Measurements from ENCODE around the gene ITGB2.

Gene ITGB2

GRCh38 chr21:44907966-44908895, 12.5 kb downstream of the ITGB2 start:
- no peak for DNase-seq

GRCh38 chr21:44907225-44907965, 13.3 kb downstream of the ITGB2 start:
- no peak for DNase-seq

DNA sequence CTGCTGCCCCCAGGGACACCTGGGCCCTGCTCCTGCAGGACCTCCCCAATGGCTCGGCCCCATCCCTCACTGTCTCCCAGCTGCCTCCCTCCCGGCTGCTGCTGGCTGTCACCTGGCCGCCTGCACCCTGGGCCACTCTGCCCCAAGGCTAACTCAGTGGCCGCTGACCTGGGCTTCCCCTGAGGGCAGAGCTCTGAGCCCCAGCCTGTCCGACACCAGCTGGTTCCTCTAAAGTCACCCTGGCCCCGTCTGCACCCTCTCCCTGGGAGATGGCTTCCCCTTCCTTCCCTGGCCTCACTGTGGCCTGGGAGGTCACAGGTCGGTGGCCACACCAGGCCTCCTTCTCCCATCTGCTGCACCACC, 15.0 kb downstream of the ITGB2 start:
- no peak for DNase-seq

DNA sequence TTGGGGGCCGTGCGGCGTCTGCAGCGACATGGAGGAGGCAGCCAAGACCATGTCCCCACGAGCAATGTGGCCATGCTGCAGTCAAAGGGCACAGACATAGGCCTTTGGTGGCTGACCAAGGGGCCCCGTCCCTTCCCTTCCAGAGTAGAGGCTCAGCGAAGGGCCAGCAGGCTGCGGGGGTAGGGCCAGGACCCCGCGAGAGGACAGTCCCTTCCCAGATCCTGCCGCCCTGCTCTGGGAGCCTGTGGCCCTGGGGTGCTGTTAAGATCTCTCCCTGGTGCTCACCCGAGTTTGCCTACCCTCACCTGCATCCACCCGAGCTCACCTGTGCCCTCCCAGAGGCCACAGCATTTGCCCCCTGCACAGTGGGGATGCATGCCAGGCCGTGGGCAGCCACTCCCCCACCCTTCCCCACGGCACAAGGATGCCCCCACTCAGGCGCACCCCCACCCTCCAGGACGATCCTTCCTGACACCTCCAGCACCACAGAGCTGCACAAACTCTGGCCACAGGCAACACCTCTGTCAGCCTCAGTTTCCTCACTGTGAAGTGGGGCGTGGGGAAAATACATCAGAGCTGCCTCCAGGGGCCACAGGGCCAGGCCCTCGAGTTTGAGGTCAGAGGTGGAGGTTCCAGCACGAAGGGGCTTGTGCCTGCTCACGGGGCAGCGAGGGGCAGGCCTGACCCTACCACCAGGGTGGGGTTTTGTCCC, 15.5 kb downstream of the ITGB2 start:
- DNase-seq, result no peak

DNA sequence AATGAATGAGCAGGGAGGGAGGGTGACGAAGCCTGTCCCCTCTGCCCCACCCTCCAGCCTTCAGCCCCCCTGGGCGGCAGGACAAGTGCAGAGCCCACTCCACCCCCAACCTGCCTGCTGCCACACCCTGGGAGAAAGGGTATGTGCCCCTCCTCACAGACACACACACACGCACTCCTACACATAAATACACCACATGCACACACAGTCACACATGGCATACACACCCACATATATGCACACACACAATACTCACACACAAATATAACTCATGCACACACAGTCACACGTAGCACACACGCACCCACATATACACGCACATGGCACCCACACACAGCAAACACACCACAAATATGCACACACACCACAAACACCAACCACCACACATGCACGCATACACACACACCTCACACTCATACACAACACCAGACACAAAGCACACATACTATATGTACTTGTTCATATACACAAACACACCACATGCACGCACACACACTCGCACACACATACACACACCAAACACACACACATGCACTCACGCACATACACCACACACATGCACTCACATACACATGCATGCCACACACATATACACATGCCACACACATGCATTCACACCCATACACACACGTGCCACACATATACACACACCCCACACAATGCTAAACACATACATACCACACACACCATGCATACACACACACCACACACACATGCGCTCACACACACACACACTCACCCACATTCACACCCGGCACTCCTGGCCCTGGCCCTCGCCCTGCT, 16.4 kb downstream of the ITGB2 start:
- no peak for DNase-seq

DNA sequence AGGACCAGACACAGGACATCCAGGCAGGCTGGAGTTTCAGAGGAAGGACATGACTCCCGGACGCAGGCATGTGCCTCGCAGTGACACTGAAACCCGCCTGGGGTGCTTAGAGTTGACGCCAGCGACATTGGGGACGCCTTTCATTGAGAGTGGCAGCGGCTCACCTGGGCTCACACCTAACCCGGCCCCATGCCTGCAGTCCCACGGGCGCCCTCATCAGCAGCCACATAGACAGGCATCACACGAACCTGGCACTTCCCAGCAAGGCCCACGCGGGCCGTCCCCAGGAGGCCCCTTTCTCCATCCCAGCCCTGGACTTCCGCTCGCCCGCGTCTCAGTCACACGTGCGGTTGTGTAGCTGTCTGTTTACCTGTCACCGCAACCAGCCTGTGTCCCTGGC, 17.0 kb downstream of the ITGB2 start:
- DNase-seq, result no peak

- no peak for DNase-seq
Observed at GRCh38 chr21:44903050-44903685, 17.5 kb downstream of the ITGB2 start.

- DNase-seq, result no peak
Observed at GRCh38 chr21:44902268-44903049, 18.2 kb downstream of the ITGB2 start.

GRCh38 chr21:44901391-44902074, 19.2 kb downstream of the ITGB2 start:
- no peak for DNase-seq

- no peak for DNase-seq
Observed at GRCh38 chr21:44900559-44901251, 20.0 kb downstream of the ITGB2 start.

DNA sequence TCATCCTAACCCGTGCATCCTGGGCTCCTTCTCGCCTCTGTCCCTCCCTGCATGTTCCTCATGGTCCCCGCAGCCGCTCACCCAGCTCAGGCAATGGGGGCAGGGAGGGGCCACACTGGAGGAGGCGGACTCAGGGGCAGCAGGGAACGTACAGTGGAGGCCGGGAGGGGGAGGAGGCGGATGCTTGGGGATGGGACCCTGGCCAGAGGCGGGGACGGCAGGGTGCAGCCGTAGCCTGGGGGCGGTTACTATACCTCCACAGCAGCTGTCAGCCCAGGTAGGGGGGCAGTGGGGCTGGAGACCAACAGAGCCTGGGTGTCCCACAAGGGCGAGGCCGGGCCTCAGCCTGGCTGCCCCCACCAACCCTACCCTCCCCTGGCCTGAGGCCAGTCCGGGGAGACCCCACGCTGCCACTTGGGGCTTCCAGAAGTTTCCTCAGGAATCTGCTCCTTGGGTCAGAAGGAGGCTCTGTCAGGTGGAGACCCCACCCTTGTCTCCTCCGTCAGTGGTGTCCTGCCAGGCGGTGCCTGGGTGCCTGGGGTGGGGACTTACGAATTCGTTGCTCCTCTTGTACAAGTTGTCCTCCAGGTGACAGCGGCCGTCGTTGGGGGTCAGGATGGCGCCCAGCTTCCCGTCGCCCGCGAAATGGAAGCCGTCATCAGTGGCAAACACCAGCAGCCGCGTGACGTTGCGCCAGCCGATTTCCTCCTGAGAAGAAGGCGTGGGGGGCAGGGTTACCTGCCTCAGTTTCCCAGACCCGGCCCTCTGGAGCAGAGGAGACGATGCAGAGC, 20.7 kb downstream of the ITGB2 start:
- DNase-seq, result no peak

DNA sequence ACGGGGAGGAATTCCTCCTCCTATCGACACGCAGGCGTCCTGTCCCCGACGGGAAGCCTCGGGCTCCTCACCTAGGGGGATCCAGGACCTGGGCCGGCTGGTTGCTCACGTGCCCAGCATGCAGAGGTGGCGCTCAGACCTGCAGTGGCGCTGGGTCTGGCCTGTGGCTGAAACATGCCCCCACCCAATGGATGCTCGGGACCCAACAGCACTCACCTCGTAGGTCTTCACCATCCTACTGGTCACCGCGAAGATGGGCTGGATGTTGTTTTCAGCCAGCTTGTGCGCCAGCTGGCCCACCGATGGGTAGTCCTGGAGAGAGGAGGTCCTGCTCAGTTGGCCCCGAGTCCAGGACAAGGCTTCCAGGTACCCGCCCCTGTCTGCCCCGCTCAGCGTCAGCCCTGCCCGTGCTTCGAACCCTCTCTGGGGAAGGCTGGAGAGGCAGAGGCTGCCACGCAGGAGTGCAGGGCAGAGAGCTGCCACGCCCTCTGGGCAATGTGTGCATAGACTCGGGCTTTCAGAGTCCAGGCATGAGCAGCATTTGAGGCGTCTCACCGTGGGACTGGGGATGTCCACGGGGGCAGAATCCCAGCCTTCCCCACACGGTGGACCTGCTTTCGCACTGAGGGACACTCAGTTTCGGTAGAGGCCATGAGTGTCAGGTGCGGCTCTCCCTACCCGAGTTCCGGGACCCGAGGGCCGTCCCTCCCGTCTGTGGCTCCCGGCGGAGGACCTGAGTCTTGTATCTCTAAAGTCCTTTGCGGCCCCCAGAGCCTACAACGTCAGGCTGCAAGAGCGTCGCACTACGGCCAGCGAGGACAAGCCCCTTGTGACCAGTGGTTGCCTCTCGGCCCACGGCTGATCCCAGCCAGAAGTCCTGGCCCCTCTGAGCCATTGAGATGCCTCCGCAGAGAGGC, 21.6 kb downstream of the ITGB2 start:
- DNase-seq, result no peak

- no peak for DNase-seq
Observed at GRCh38 chr21:44898011-44898488, 22.6 kb downstream of the ITGB2 start.

DNA sequence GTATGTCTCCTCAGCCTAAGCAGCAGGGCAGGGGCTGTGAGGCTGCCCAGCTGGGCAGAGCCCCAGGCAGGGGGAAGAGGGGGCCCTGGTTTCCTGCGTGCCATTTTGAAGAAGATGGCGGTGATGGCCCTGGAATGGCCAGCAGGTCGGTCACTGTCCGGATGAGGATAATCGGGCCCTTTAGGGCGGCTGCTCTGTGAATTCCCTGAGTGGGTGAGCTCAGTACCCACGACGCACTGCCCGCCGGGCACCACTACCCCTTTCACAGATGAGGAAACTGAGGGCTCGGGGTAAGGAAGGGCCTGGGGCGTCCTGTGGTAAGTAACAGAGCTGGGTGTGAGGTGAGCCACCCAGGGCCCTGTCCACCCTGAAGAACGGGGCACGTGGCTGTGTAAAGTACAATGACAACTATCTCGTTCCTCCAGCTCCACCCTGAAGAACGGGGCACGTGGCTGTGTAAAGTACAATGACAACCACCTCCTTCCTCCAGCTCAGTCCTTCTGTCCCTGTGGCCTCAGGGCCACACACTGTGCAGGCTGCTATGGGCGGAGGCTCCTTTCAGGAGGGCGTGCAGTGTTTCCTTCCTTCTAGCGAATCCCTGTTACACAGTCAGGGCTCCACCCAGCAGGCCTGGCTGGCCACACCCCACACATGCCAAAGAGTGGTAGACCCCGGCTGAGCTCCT, 23.2 kb downstream of the ITGB2 start:
- no peak for DNase-seq

DNA sequence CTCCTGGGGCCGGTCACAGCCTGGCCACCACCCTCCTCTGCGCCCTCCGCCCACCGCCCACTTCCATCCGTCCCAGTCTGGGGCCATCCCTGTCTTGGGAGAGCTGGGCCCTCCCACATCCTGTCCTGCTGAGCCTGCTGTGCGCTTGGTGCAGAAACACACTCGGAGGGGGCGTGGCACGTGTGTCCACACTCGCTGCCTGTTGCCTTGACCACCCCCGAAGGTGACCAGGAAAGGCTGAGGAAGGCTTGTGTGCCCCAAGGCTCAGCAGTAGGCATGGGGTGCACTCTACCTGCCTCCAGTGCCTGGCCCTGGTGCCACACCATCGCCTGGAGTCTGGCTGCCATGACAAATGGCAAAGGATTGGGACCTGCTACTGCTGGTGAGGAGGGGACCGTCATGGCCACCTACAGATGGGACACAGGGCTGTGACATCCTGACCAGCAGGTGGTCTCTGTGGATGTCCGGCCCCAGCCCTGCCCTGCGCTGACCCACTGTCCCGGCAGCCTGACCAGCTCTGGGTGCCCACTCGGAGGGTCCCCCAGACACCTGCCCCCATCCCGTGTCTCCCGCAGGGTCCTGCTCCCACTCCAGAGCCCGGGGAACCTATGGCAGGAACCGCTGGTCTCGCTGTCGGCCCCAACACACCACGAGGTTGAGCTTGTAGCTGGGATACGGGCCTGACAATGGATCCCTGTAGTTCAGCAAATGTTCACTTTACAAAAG, 24.0 kb downstream of the ITGB2 start:
- no peak for DNase-seq

- no peak for DNase-seq
Observed at GRCh38 chr21:44895859-44896258, 24.8 kb downstream of the ITGB2 start.
